ENCODE data around the gene PDZD2.
"Not testable (repeated sequence)": the region's sequence is repeated elsewhere in the genome, so short reads cannot be mapped to it uniquely, and the experiment has no call there.

Gene PDZD2

GRCh38 chr5:32057187-32058096 is 418.5 kb downstream of the PDZD2 start:
- no peak for DNase-seq

GRCh38 chr5:32058101-32058500 is 419.2 kb downstream of the PDZD2 start:
- no peak for DNase-seq

- no peak for DNase-seq
Measured at GRCh38 chr5:32058997-32059396, 420.1 kb downstream of the PDZD2 start.

GRCh38 chr5:32059761-32060530 is 421.0 kb downstream of the PDZD2 start:
- no peak for DNase-seq

- DNase-seq, result no peak
Measured at GRCh38 chr5:32061236-32061635, 422.3 kb downstream of the PDZD2 start.

- DNase-seq, result no peak
Measured at GRCh38 chr5:32066448-32066847, 427.5 kb downstream of the PDZD2 start.

GRCh38 chr5:32067774-32068470 is 429.0 kb downstream of the PDZD2 start:
- no peak for DNase-seq

GRCh38 chr5:32068561-32068960 is 429.6 kb downstream of the PDZD2 start:
- DNase-seq, result no peak

GRCh38 chr5:32069396-32069795 is 430.5 kb downstream of the PDZD2 start:
- DNase-seq, result no peak

- no peak for DNase-seq
Measured at GRCh38 chr5:32071351-32071944, 432.5 kb downstream of the PDZD2 start.

GRCh38 chr5:32072054-32072453 is 433.1 kb downstream of the PDZD2 start:
- DNase-seq, result no peak

GRCh38 chr5:32074401-32074800 is 435.5 kb downstream of the PDZD2 start:
- no peak for DNase-seq

- DNase-seq, result no peak
Measured at GRCh38 chr5:32076699-32077695, 438.1 kb downstream of the PDZD2 start.

GRCh38 chr5:32078855-32079254 is 439.9 kb downstream of the PDZD2 start:
- DNase-seq, result not testable (repeated sequence)

- DNase-seq, result not testable (repeated sequence)
Measured at GRCh38 chr5:32080565-32080964, 441.6 kb downstream of the PDZD2 start.

- no peak for DNase-seq
Measured at GRCh38 chr5:32082701-32083100, 443.8 kb downstream of the PDZD2 start.

- no peak for DNase-seq
Measured at GRCh38 chr5:32083981-32084430, 445.1 kb downstream of the PDZD2 start.

- no peak for DNase-seq
Measured at GRCh38 chr5:32087086-32088082, 448.5 kb downstream of the PDZD2 start.

- DNase-seq, result no peak
Measured at GRCh38 chr5:32088214-32088613, 449.3 kb downstream of the PDZD2 start.

Data from CD4-positive, alpha-beta T cell treated with Interleukin-15 for 1 hour (primary cell).